ENCODE data around the gene CHST15. TPM values are rescaled to one million over a fixed set of nuclear protein-coding genes. Genes with fewer than 3 reads are reported as not detected.
A peak's percentile ranks its signal among the peaks of the same experiment; 100 is the strongest.
"Not testable (repeated sequence)": the region's sequence is repeated elsewhere in the genome, so short reads cannot be mapped to it uniquely, and the experiment has no call there.

CHST15 gene
- total and polyA plus RNA-seq, 4 donors: 2.9 to 16.5 (median 6.4) TPM

DNA sequence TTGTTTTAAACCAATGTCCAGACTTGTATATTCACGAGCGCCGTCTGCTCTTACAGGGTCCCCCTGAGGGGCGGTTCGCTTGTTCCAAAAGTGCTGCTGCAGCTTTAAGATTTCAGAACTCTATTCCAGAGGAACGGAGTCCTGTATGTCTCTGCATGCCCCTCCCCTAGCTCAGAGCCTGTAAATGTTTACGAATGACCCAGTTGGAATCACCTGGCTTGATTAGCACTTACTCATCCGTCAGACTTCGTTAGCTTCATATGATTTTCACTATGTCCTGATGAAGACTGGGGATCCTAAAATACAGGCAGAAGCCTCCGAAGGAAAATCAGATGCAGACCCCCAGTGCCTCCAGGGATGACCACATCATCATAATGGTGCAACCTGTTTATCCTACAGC lies 4.5 kb upstream of the CHST15 start:
- Histone ChIP-seq H3K4me3 (ENCODE audit: low read depth in 1 of 3, low read length in 3 of 3) (no peak overlapping the region), H3K4me1 (ENCODE audit: control insufficient read depth in 4 of 4, insufficient read depth in 4 of 4, low read length in 3 of 4) (peaks cover 0 to 16% (median 10%) of the 10 kb centered on the region in 4 donors), H3K36me3 (ENCODE audit: control insufficient read depth in 4 of 4, insufficient read depth in 3 of 4, low read depth in 1 of 4, low read length in 3 of 4) (no peaks in the 10 kb centered on the region), H3K27me3 (ENCODE audit: control insufficient read depth in 4 of 4, insufficient read depth in 4 of 4, low read length in 3 of 4) (peaks cover 0 to 2% (median 0%) of the 10 kb centered on the region in 4 donors), H3K27ac (ENCODE audit: low read depth in 1 of 2, low read length in 2 of 2) (no peak overlapping the region), H3K9me3 (ENCODE audit: control insufficient read depth in 4 of 4, low read length in 3 of 4) (peaks cover 0 to 8% (median under 1%) of the 10 kb centered on the region in 4 donors), H3K9ac (ENCODE audit: low read depth in 1 of 2, low read length in 2 of 2) (no peak overlapping the region)
- DNase-seq (ENCODE audit: low spot score): no peak
- 52% methylated on average over 10 of the region's 10 CpGs for whole genome bisulfite sequencing
- no peak for TF ChIP-seq SP1 (IDR thresholded peaks at IDR 0.05)

DNA sequence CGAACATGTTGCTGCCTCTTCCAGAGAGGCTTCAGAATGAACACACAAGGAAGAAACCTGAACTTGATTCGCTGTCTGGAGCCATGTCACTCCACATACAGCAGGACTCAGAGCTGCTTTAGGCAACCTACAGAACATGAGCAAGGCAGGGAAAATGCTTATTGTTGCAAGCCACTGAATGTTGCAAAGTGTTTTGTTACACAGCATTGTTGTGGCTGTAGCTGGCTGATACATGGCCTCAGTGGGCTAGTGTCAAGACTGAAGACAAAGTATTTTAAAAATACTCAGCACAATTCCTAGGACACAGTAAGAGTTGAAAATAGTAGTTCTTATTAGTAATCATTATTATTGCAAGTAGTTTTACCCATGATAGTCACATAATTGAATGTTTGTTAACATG lies 3.1 kb upstream of the CHST15 start:
- DNase-seq (ENCODE audit: low spot score): no peak
- TF ChIP-seq HNF4A (conservative IDR thresholded peaks at IDR 0.05): no peak
- Histone ChIP-seq H3K9ac (ENCODE audit: low read depth in 1 of 2, low read length in 2 of 2) (no peak overlapping the region), H3K27ac (ENCODE audit: low read depth in 1 of 2, low read length in 2 of 2) (no peak overlapping the region), H3K9me3 (ENCODE audit: control insufficient read depth in 4 of 4, low read length in 3 of 4) (peaks cover 0 to 8% (median under 1%) of the 10 kb centered on the region in 4 donors), H3K36me3 (ENCODE audit: control insufficient read depth in 4 of 4, insufficient read depth in 3 of 4, low read depth in 1 of 4, low read length in 3 of 4) (no peaks in the 10 kb centered on the region), H3K4me3 (ENCODE audit: low read depth in 1 of 3, low read length in 3 of 3) (no peak overlapping the region), H3K27me3 (ENCODE audit: control insufficient read depth in 4 of 4, insufficient read depth in 4 of 4, low read length in 3 of 4) (peaks cover 0 to 2% (median 0%) of the 10 kb centered on the region in 4 donors), H3K4me1 (ENCODE audit: control insufficient read depth in 4 of 4, insufficient read depth in 4 of 4, low read length in 3 of 4) (peaks cover 0 to 21% (median 14%) of the 10 kb centered on the region in 4 donors)
- WGBS: 86% methylated on average over 2 of the region's 2 CpGs

DNA sequence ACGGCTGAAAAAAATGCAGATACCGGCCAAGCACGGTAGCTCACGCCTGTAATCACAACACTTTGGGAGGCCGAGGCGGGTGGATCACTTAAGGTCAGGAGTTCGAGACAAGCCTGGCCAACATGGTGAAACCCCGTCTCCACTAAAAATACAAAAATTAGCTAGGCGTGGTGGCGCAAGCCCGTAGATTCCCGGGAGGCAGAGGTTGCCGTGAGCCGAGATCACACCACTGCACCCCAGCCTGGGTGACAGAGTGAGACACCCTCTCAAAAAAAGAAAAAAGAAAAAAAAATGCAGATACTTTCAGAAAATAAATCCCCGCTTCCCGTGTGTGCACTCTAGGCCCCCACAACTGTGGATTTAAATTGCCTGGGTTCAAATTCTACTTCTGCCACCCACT lies 2.4 kb upstream of the CHST15 start:
- not testable (repeated sequence) for DNase-seq (ENCODE audit: low spot score); H3K27me3 ChIP-seq (ENCODE audit: control insufficient read depth in 4 of 4, insufficient read depth in 4 of 4, low read length in 3 of 4); H3K27ac ChIP-seq (ENCODE audit: low read depth in 1 of 2, low read length in 2 of 2); H3K36me3 ChIP-seq (ENCODE audit: control insufficient read depth in 4 of 4, insufficient read depth in 3 of 4, low read depth in 1 of 4, low read length in 3 of 4); H3K9me3 ChIP-seq (ENCODE audit: control insufficient read depth in 4 of 4, low read length in 3 of 4); H3K9ac ChIP-seq (ENCODE audit: low read depth in 1 of 2, low read length in 2 of 2); H3K4me3 ChIP-seq (ENCODE audit: low read depth in 1 of 3, low read length in 3 of 3)
- H3K4me1 ChIP-seq (ENCODE audit: control insufficient read depth in 4 of 4, insufficient read depth in 4 of 4, low read length in 3 of 4): peaks cover 0 to 21% (median 14%) of the 10 kb centered on the region in 4 donors
- WGBS: 87% methylated on average over 16 of the region's 16 CpGs

DNA sequence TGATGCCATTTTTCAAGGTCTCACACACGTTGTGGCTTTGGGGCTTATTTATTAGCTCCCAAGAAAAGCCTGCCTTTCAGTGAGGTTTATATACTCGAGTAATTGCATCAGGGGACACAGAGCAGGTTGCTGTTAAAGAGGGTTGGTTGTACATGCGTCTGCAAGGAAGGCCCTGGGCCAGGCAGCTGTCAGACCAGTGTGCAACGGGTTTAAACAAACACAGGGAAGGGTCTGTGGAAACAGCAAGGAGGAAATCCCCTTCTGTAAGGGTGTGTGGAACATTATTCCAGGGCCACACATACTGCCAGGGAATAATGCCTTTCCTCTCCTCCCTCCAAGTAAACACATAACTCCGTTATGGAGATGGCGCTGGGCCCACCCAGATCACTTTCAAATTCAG lies 1.7 kb upstream of the CHST15 start:
- 56% methylated on average over 6 of the region's 6 CpGs for WGBS
- Histone ChIP-seq H3K4me1 (ENCODE audit: control insufficient read depth in 4 of 4, insufficient read depth in 4 of 4, low read length in 3 of 4) (peaks cover 0 to 25% (median 15%) of the 10 kb centered on the region in 4 donors), H3K27ac (ENCODE audit: low read depth in 1 of 2, low read length in 2 of 2) (no peak overlapping the region), H3K9me3 (ENCODE audit: control insufficient read depth in 4 of 4, low read length in 3 of 4) (peaks cover 0 to 8% (median 0%) of the 10 kb centered on the region in 4 donors), H3K9ac (ENCODE audit: low read depth in 1 of 2, low read length in 2 of 2) (no peak overlapping the region), H3K4me3 (ENCODE audit: low read depth in 1 of 3, low read length in 3 of 3) (no peak overlapping the region), H3K36me3 (ENCODE audit: control insufficient read depth in 4 of 4, insufficient read depth in 3 of 4, low read depth in 1 of 4, low read length in 3 of 4) (no peaks in the 10 kb centered on the region), H3K27me3 (ENCODE audit: control insufficient read depth in 4 of 4, insufficient read depth in 4 of 4, low read length in 3 of 4) (peaks cover 0 to 2% (median 0%) of the 10 kb centered on the region in 4 donors)
- no peak for DNase-seq (ENCODE audit: low spot score)
- no peak for TF ChIP-seq GABPA (IDR thresholded peaks at IDR 0.05 in 1 of 2, conservative IDR thresholded peaks at IDR 0.05 in 1 of 2)

DNA sequence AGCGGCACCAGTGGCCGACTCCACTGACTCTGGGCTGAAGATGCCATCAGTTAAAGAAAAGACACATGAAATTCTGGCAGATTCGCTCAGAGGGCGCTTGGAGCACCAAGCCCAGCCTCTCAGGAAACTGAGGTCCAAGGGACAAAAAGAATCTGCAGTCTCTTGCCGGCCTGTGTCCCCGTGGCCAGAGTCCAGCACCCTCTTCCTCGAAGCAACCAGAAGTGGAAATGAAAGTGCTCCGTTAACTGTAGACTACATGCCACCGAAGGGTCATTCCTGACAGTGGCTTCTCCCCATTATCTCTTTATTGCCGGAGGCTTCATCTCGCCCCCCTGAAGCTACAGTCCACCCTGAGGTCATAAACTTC lies 1.0 kb upstream of the CHST15 start:
- Histone ChIP-seq H3K4me3 (ENCODE audit: low read depth in 1 of 3, low read length in 3 of 3) (peak overlapping the region in 1 of 3 donors; percentile 61), H3K27ac (ENCODE audit: low read depth in 1 of 2, low read length in 2 of 2) (peak overlapping the region; percentile 85 to 93), H3K9me3 (ENCODE audit: control insufficient read depth in 4 of 4, low read length in 3 of 4) (peaks cover 0 to 7% (median 0%) of the 10 kb centered on the region in 4 donors), H3K9ac (ENCODE audit: low read depth in 1 of 2, low read length in 2 of 2) (peak overlapping the region; percentile 31 to 58), H3K36me3 (ENCODE audit: control insufficient read depth in 4 of 4, insufficient read depth in 3 of 4, low read depth in 1 of 4, low read length in 3 of 4) (no peaks in the 10 kb centered on the region), H3K4me1 (ENCODE audit: control insufficient read depth in 4 of 4, insufficient read depth in 4 of 4, low read length in 3 of 4) (peaks cover 0 to 25% (median 16%) of the 10 kb centered on the region in 4 donors), H3K27me3 (ENCODE audit: control insufficient read depth in 4 of 4, insufficient read depth in 4 of 4, low read length in 3 of 4) (peaks cover 0 to 2% (median 0%) of the 10 kb centered on the region in 4 donors)
- 28% methylated on average over 11 of the region's 11 CpGs for WGBS
- DNase-seq (ENCODE audit: low spot score): no peak
- TF ChIP-seq NR2F2 (IDR thresholded peaks at IDR 0.05): peak; percentile 22
- TF ChIP-seq, protein P1, sequence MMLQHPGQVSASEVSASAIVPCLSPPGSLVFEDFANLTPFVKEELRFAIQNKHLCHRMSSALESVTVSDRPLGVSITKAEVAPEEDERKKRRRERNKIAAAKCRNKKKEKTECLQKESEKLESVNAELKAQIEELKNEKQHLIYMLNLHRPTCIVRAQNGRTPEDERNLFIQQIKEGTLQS (IDR thresholded peaks at IDR 0.05): no peak

DNA sequence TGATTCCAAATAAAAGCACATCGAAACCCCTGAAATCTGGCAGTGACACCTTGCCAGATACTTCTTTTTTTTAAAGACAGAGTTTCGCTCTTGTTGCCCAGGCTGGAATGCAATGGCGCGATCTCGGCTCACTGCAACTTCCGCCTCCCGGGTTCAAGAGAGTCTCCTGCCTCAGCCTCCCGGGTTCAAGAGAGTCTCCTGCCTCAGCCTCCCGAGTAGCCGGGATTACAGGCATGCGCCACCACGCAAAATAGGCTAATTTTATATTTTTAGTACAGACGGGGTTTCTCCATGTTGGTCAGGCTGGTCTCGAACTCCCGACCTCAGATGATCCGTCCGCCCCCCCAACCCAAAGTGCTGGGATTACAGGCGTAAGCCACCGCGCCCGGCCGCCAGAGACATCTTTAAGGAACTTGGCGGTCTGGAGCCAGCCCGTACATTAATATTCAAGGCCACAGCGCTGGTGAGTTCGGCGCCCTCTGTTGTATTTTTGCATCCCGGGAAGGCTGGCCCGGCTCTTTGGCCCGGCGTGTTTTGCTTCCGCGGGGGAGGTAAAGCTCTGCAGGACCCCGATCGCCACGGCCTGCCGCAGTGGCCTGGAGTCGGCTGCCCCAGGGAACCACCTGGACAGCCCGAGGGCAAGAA lies 498 bp upstream of the CHST15 start:
- Histone ChIP-seq H3K27ac (ENCODE audit: low read depth in 1 of 2, low read length in 2 of 2) (peak overlapping the region; percentile 85 to 93), H3K4me1 (ENCODE audit: control insufficient read depth in 4 of 4, insufficient read depth in 4 of 4, low read length in 3 of 4) (peaks cover 0 to 27% (median 17%) of the 10 kb centered on the region in 4 donors), H3K9ac (ENCODE audit: low read depth in 1 of 2, low read length in 2 of 2) (peak overlapping the region; percentile 31 to 58), H3K4me3 (ENCODE audit: low read depth in 1 of 3, low read length in 3 of 3) (peak overlapping the region; percentile 38 to 61 (median 48))
- H3K36me3 ChIP-seq (ENCODE audit: control insufficient read depth in 4 of 4, insufficient read depth in 3 of 4, low read depth in 1 of 4, low read length in 3 of 4); DNase-seq (ENCODE audit: low spot score); H3K27me3 ChIP-seq (ENCODE audit: control insufficient read depth in 4 of 4, insufficient read depth in 4 of 4, low read length in 3 of 4); H3K9me3 ChIP-seq (ENCODE audit: control insufficient read depth in 4 of 4, low read length in 3 of 4): not testable (repeated sequence)
- 9% methylated on average over 39 of the region's 39 CpGs for WGBS
